Measurements from ENCODE around the gene RBCK1.
"Not testable (repeated sequence)": the region's sequence is repeated elsewhere in the genome, so short reads cannot be mapped to it uniquely, and the experiment has no call there.

The RBCK1 gene

DNA sequence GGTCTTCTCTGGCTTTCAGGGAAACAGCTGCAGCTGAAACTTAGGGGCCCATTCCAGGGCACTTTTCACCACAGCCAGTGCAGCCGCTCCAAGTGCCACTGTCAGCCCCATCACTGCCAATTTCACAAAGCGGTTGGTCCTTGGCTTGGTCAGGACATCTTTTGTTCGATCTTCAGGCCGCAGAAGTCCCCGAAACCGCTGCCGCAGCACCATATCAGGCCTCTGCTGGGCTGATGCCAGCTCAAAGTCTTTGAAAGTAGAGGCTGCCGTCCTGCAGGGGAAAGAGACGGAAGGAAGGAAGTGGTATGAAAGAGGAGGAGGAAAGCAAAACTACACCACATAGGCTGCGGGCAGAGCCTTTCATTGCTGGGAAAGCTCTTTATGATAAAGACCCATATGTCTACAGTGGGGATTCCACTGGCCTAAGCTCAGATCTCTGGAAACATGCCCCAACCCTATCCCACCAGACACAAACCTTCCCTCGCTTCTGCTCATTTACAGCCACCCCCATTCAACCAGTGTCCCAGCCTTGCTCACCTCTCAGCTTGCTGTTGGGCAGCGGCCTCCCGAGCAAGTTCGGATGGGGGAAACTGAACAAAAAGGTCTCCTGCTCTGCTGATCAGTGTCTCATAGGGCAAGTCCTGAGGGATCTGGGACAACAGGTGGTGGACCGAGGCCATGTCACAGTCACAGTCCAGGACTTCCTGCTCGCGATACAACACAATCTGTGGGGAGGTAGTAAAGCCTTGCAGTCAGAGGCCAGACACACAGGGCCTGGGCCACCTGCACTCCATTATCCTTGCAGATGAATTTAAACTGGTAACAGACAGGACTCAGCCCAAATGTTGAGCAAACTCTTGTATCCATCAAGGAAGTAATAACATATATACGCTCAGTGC, 30.7 kb downstream of the RBCK1 start:
- DNase-seq: peak; percentile 36 to 43

DNA sequence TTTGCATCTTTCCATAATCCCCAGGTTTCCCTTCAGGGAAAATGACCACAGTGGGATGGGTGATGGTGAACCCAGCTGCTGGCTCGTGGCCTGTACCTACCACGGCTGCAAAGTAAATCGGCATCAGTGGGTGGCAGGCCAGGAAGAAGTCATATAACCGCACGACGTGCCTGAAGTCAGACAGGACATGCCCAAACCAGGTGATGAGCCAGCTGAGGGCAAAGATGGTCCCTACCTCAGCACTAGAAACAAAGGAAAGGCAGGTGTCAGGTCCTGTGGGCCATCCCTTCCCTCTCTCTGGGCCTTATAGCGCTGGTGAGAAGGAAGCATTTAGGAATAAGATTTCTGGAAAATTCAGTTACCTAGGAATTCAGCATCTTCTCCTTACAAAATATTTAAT, 32.0 kb downstream of the RBCK1 start:
- DNase-seq: no peak

DNA sequence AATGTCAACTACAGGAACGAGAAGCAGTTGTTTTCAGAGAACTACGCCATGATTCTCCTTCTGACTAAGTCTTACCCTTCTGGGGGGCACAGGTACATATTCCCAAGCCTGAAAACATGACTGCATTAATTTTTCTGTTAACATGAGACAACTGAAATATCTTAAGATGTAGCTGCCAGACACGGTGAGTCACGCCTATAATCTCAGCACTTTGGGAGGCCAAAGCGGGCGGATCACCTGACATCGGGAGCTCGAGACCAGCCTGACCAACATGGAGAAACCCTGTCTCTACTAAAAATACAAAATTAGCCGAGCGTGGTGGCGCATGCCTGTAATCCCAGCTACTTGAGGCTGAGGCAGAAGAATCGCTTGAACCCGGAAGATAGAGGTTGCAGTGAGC, 32.5 kb downstream of the RBCK1 start:
- DNase-seq: no peak

DNA sequence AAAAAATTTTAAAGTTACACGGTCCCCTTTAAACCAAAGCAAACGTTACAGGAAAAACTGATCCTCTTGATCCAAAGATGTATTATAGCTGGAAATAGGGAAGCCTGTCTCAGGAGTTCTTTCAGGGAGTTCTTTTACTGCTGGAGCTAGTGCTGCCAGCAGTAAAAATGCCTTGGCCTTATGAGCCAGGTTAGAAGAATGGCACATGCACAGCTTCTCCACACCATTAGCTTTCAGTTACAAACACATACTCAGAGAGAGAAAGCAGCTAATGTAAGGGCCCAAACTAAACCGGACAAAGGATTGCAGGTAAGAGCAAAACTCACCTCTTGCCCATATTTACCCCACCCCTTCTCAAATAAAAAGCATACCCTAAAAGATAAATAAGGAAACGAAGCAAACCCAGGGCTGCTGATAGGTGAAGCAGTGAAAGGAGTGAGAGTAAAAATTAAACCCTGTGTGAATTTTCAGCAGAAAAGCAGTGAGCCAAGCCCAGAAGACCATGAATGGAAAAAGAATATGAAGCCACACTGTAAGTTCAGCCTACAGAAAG, 35.2 kb downstream of the RBCK1 start:
- DNase-seq: no peak

GRCh38 chr20:444117-444516, 36.0 kb downstream of the RBCK1 start:
- DNase-seq: no peak

DNA sequence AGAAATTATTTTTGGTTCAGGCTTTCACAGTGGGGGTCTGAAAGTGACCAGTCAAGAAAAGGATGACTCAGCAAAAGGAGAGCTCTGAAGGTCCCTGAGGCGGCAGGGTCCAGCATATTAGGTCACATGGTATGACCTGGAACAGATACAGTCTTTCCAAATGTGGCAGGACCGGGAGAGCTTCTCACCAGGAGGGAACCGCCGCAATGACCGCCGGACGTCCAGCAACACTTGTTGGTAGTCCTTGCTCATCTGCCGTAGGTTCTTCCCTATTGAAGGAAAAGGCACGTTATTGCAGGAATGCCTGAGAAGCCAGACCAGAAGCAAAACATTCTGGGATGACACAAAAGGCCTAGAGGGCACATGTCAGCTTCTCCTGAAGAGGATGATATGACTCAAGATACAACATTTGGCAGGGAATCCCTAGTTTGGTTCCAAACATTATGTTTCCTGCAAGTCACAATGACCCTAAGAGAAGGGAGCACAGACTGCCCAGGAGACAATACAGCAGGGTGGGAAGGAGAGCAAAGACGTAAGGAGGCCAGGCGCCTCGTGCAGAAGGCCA, 36.8 kb downstream of the RBCK1 start:
- DNase-seq: no peak

DNA sequence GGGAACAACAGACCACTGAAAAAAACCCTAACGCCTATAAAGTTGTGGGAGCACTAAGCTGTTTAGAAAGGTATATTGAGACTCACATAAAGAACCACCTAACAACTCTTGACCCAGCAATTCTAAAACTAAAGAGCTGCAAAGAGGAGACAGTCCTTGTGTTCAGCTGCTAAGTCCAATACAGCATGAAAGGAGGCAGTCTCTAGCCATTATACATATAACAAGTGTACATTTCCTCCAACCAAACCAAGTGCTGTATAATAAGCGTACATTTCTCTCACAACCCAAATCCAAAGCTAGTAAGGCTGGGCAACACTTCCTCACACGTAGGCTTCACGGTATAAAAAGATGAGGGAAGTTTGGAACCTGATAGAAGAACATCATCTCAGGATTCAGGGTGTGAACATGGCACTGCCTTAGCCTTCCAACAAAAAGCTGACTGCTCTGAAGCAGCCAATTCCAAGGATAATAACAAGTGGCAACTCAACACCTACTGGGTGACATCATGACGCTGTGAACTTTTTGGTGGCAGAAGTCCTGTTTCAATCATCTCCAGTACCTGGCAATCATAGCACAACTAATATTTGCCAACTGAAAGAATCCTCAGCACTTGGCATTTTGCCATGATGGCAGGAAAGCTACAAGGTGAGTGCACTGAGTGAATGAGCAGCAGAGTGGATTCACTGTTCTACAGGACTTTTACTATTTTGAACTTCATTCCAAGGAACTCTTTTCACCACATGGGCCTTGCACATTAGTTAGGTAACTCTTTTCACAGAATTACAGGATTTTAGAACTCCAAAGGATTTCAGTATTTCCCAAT, 37.6 kb downstream of the RBCK1 start:
- no peak for DNase-seq

GRCh38 chr20:452021-452420, 43.9 kb downstream of the RBCK1 start:
- not testable (repeated sequence) for DNase-seq

DNA sequence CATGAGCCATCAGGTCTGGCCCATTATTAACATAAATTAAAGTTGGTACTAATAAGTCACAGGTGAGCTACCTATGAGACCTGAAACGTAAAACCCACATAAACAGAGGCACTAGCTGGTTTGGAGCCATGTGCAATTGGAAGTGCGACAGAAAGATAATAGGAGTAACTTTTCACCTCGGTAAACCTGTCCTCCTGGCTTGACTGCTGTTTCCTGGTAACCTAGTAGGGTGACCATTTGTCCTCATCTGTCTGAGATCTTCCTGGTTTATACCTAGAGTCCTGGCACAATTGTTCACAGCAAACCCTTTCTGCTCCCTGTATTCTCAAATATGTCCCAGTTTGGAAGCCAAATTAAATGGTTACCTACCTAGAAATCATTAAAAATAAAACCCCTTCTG, 46.9 kb downstream of the RBCK1 start:
- no peak for DNase-seq

DNA sequence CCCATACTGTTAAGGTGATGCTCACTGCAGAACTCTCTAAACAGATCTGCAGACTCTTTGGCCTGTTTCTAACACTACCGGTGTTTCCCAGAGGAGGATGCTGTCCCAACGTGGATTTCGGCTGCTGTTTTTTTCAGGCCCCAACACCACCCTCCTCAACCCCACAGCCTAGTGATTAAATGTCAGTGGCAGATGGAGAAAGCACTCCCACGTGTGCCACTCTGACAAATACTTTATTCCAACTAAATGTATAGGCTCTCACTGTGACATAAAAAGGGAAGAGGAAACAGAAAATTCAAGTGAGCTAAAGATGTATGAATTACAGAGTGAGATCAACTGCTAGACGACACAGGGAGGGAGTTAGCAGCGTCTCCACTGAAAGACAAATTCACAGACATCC, 50.7 kb downstream of the RBCK1 start:
- DNase-seq: no peak

DNA sequence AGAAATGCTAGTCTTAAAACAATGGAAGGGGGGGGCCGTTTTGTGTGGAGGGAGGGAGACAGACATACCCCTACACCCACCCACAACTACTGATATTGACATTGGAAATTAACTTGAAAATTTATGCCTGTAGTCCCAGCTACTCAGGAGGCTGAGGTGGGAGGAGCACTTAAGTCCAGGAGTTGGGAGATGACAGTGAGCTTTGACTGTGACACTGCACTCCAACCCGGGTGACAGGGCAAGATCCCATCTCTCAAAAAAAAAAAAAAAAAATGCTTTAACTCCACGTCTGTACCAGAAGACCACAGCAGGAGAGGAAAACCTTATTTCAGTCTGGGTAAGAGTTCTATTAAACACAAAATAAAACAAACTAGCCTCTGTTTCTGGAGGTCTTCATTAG, 52.1 kb downstream of the RBCK1 start:
- no peak for DNase-seq

DNA sequence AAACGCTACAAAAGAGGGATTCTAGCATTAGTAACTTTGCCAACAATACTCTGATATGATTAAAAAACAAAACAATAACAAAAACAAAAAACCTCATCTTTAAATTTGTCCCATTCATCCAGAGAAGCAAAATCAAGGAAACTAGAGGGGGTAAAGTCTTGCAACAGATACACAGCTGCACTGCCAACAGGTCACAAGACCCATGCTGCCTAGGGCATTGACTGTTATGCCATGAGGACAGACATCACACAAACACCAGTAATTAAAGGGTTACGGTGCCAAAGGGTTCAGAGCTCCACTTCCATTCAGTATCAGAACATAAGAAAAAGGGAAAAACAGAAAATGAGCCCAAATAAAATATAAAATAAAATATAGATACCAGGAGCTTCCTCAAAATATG, 52.6 kb downstream of the RBCK1 start:
- no peak for DNase-seq

GRCh38 chr20:461254-462198, 53.4 kb downstream of the RBCK1 start:
- peak; percentile 39 to 48 for DNase-seq

- peak; percentile 75 to 78 for DNase-seq
These were observed 54.3 kb downstream of the RBCK1 start, which contains the start of gene TBC1D20 for GRCh38 chr20:462199-462991. TBC1D20 (minus strand) TSS chr20:462533; CDS start chr20:462405, 128 bp downstream.

- no peak for DNase-seq
These were observed 59.7 kb downstream of the RBCK1 start for GRCh38 chr20:467755-468154.

DNA sequence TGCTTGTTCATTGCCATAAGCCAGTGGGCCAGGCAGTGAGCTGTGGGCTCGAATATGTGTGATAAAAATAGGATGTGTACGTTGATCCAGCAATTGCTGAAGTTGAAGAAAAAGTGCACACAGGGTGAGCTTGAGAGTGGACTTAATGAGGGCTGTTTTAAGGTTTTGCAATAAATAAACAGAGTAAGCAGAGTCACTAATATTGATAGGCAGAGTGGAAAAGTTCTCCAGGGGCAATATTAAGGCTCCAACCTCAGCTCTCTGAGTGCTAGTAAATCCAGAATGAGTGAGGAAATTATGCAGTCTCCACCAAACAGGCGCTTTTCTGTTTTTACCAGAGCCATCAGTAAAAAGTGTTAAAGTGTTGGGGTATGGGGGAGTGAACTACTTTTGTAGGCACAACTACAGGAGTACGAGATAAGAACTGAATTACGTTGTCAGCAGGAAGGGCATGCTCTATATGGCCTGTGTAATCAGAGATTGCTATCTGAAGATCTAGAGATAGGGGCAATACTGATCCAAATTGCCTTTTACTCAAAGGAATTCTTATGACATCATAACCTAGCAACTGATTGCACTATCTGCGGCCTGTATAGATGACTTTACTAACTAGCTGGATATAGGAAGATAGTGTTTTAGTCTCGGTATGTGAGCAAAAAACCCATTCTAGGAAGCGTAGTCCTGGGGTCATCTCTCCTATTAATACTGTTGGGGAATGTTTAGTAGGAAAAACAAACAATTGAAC, 61.8 kb downstream of the RBCK1 start:
- DNase-seq: no peak

- no peak for DNase-seq
These were observed 64.2 kb downstream of the RBCK1 start for GRCh38 chr20:472137-472846.

- no peak for DNase-seq
These were observed 64.8 kb downstream of the RBCK1 start for GRCh38 chr20:472889-473292.

DNA sequence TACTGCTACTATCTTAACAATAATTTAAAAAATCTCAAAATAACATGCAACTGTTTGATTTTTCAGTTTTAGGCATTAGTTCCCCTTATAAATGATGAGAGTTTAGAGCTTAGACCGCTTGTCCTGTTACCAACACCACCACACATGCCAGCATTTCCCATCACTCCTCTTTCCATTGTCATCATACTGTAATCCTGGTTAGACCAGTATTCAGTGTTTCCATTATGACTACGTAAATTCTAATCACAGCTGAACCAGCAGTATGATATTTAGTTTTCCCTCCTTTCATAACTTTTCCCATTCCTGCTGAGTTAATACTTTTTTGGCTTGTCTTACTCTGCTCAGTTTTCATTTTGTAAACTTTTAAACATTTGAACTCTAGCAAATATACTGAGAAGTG, 66.5 kb downstream of the RBCK1 start:
- no peak for DNase-seq

Data from activated CD4-positive, alpha-beta T cell treated with anti-CD3 and anti-CD28 coated beads, Interleukin-2, amount 50 U/mL, for 4 hours (primary cell).